ENCODE data around the gene ZBTB33. TPM values are rescaled to one million over a fixed set of nuclear protein-coding genes. Genes with fewer than 3 reads are reported as not detected.

The ZBTB33 gene, protein sequence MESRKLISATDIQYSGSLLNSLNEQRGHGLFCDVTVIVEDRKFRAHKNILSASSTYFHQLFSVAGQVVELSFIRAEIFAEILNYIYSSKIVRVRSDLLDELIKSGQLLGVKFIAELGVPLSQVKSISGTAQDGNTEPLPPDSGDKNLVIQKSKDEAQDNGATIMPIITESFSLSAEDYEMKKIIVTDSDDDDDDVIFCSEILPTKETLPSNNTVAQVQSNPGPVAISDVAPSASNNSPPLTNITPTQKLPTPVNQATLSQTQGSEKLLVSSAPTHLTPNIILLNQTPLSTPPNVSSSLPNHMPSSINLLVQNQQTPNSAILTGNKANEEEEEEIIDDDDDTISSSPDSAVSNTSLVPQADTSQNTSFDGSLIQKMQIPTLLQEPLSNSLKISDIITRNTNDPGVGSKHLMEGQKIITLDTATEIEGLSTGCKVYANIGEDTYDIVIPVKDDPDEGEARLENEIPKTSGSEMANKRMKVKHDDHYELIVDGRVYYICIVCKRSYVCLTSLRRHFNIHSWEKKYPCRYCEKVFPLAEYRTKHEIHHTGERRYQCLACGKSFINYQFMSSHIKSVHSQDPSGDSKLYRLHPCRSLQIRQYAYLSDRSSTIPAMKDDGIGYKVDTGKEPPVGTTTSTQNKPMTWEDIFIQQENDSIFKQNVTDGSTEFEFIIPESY
- total RNA-seq (10 to 100 TPM in 7 of 9 donors, 1 to 10 TPM in 2; 9.8 to 34.8 (median 14.1) TPM), polyA plus RNA-seq (10 to 100 TPM in 1 of 3 donors, 1 to 10 TPM in 2; 1.9 to 14.4 (median 2.7) TPM)
- long read RNA-seq, donor 1, full-length matches to known transcripts = 5 of 5 reads
- long read RNA-seq, donor 1, partial matches to known transcripts = 0 of 5 reads
- long read RNA-seq, donor 1, other reads (novel, unspliced or antisense) = 0 of 5 reads
- long read RNA-seq, donor 2, full-length matches to known transcripts = 3 of 3 reads
- long read RNA-seq, donor 2, partial matches to known transcripts = 0 of 3 reads
- long read RNA-seq, donor 2, other reads (novel, unspliced or antisense) = 0 of 3 reads
- long read RNA-seq, donor 3, full-length matches to known transcripts = 2 of 2 reads
- long read RNA-seq, donor 3, partial matches to known transcripts = 0 of 2 reads
- long read RNA-seq, donor 3, other reads (novel, unspliced or antisense) = 0 of 2 reads
- long read RNA-seq, donor 4 = 0 reads
- long read RNA-seq, donor 5, full-length matches to known transcripts = 6 of 9 reads
- long read RNA-seq, donor 5, partial matches to known transcripts = 0 of 9 reads
- long read RNA-seq, donor 5, other reads (novel, unspliced or antisense) = 3 of 9 reads
- long read RNA-seq, donor 6 = 0 reads
- long read RNA-seq, donor 7, full-length matches to known transcripts = 1 of 1 reads
- long read RNA-seq, donor 7, partial matches to known transcripts = 0 of 1 reads
- long read RNA-seq, donor 7, other reads (novel, unspliced or antisense) = 0 of 1 reads
- long read RNA-seq, donor 8, full-length matches to known transcripts = 6 of 24 reads
- long read RNA-seq, donor 8, partial matches to known transcripts = 18 of 24 reads
- long read RNA-seq, donor 8, other reads (novel, unspliced or antisense) = 0 of 24 reads
- long read RNA-seq, donor 9, full-length matches to known transcripts = 3 of 3 reads
- long read RNA-seq, donor 9, partial matches to known transcripts = 0 of 3 reads
- long read RNA-seq, donor 9, other reads (novel, unspliced or antisense) = 0 of 3 reads
- long read RNA-seq, donor 10, full-length matches to known transcripts = 2 of 2 reads
- long read RNA-seq, donor 10, partial matches to known transcripts = 0 of 2 reads
- long read RNA-seq, donor 10, other reads (novel, unspliced or antisense) = 0 of 2 reads

DNA sequence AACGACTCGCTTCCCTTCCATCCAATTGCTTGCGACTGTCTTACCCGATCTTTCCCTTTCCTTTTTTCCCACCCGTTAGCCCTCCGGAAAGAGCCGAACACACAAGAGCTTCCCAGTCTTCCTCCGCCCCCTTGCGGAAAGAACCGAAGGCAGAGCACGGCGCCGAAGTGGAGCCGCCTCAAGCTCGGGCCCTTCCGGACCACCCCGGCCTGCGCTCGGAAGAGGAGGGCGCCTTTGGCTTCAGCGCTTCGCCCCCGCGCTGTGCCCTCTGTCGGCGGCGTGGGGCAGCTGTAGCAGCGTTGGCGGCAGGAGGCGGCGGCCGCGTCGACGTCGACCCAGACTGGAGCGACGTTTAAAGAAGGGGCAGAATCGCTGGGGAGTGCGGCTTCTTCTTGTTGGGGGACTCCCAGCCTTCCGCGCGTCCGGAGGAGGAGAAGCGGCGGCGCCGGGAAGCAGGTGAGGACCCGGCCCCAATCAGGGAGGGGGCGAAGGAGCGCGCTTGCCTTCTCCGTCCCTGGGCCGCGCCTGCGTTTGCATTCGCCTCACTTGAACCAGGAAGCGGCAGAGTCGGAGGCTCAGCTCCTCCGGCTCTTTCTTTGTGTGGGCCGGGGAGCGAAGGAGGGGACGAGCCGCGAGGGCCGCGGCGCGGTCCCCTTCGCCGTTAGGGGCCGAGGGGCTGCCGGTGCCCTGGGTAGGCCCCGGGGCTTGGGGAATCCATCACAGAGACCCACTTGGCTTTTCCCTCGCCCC lies at the start of gene ZBTB33:
Gene ZBTB33, plus strand, starts transcription at position 291 of the 750 bp plus-strand sequence. CDS start 2,604 bp downstream, outside the sequence.
- intact Hi-C loops (cut with DNase I) = no loop called here
- Histone ChIP-seq H3K27me3 (no peaks in the 10 kb centered on the region), H3K9me3 (replicated peaks in 1 of 3) (no peaks in the 10 kb centered on the region), H3K4me3 (peak within 1 kb of the TSS in 3 of 4 donors; percentile 6 to 53 (median 43)), H3K36me3 (replicated peaks in 1 of 2) (peaks cover 0 to 17% of the 10 kb centered on the region in 2 donors), H3K4me1 (replicated peaks in 1 of 2) (no peaks in the 10 kb centered on the region), H3K27ac (peak within 1 kb of the TSS; percentile 64 to 93 (median 86))
- WGBS, 4 donors = 0 to 46% (median 19%) methylated on average over 4 to 75 of the region's 75 CpGs
- peak; percentile 89 to 95 (median 92) for DNase-seq
- TF ChIP-seq, protein P1, sequence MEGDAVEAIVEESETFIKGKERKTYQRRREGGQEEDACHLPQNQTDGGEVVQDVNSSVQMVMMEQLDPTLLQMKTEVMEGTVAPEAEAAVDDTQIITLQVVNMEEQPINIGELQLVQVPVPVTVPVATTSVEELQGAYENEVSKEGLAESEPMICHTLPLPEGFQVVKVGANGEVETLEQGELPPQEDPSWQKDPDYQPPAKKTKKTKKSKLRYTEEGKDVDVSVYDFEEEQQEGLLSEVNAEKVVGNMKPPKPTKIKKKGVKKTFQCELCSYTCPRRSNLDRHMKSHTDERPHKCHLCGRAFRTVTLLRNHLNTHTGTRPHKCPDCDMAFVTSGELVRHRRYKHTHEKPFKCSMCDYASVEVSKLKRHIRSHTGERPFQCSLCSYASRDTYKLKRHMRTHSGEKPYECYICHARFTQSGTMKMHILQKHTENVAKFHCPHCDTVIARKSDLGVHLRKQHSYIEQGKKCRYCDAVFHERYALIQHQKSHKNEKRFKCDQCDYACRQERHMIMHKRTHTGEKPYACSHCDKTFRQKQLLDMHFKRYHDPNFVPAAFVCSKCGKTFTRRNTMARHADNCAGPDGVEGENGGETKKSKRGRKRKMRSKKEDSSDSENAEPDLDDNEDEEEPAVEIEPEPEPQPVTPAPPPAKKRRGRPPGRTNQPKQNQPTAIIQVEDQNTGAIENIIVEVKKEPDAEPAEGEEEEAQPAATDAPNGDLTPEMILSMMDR (IDR thresholded peaks at IDR 0.05) = peak; percentile 49 to 76 (median 60)
- TF ChIP-seq POLR2A (IDR thresholded peaks at IDR 0.05) = peak; percentile 56 to 85

DNA sequence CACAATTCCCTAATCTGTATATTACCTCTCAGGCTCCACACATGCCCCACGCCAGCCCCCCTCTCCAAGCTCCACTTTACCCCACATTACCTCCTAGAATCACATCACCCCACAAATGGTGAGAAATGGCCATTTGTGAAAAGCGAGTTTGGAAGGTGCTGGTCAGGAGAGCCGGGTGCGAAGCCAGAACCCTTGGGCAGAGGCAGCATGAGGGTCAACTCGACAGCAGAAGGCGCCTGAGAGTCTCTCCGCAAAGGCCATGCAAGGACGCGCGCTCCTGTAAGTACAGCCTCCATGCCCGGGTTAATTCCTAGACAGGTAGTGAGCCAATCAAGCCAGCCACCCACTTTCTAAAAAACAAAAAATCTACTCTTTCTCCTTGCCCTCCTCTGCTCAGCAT lies 49.8 kb upstream of the ZBTB33 start:
- 74 to 94% (median 85%) methylated on average over 5 to 11 of the region's 11 CpGs for WGBS, 4 donors
- H3K4me3 ChIP-seq = no peak overlapping the region
- intact Hi-C loops (cut with DNase I) = no loop called here
- no peaks in the 10 kb centered on the region for H3K4me1 ChIP-seq (replicated peaks in 1 of 2)
- H3K36me3 ChIP-seq (replicated peaks in 1 of 2) = no peaks in the 10 kb centered on the region
- no peak for TF ChIP-seq POLR2A (IDR thresholded peaks at IDR 0.05)
- TF ChIP-seq, protein P1 (IDR thresholded peaks at IDR 0.05) = no peak
- no peak overlapping the region for H3K27ac ChIP-seq
- no peaks in the 10 kb centered on the region for H3K9me3 ChIP-seq (replicated peaks in 1 of 3)
- DNase-seq = no peak
- H3K27me3 ChIP-seq = no peaks in the 10 kb centered on the region

Data from adrenal gland (tissue), 19 donors.